ENCODE data around the gene PIEZO2. TPM values are rescaled to one million over a fixed set of nuclear protein-coding genes. Genes with fewer than 3 reads are reported as not detected.

Gene PIEZO2
- polyA plus RNA-seq, 4 donors: 16.8 to 23.5 (median 17.9) TPM

DNA sequence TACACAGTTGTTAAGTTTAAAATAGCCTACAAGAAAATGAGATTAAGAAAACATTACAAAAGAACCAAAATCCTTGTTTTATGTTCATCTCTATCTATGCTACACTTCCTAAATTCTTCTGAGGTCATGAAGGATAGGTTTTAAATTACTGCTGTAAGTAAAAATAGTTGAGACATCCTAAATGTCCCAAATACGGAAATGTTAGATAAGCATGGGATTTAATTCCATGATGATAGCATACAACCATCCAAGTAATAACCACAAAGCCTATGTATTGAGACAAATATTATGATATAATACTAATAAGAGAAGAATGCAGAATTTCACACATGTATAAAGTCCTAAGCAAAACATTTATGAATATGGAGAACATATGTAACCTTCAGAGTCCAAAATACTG lies 34.1 kb downstream of the PIEZO2 start:
- DNase-seq (ENCODE audit: low read depth in 4 of 4, low spot score in 3 of 4): no peak

DNA sequence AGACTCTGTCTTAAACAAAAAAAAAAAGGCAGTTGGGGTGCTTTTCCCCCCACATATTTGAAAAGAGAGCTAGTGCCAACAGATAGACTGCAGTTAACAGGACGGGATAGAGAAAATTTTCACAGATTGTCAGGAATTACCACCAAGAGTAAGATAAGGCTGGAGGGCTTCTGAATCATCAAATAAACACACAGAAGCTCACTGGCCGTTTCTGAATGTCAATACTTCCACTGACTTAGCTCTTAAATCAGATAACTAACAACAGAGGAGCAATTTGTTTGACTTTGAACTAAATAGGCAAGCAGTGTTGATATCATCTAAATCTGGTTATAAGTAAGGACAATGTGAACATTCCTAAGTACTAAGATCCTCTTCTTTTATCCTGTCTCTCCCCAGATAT lies 34.7 kb downstream of the PIEZO2 start:
- no peak for DNase-seq (ENCODE audit: low read depth in 4 of 4, low spot score in 3 of 4)

DNA sequence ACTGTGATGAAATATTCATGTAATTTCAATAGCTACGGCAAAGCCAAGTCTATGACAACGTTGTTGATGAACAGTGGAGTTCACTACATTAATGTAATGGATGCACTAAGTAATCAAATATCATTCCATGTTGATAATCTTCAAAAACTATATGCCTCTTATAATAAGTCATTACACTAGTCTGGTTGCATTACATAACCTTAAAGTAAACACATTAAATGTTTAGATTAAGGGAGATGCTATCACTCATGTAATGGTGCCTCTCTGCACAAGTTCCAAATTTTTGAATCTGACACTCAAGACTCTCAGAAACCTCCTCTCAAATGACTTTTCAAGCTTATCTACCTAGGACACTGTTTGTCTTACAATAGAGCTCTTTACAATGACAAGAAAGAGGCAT lies 35.4 kb downstream of the PIEZO2 start:
- no peak for DNase-seq (ENCODE audit: low read depth in 4 of 4, low spot score in 3 of 4)

DNA sequence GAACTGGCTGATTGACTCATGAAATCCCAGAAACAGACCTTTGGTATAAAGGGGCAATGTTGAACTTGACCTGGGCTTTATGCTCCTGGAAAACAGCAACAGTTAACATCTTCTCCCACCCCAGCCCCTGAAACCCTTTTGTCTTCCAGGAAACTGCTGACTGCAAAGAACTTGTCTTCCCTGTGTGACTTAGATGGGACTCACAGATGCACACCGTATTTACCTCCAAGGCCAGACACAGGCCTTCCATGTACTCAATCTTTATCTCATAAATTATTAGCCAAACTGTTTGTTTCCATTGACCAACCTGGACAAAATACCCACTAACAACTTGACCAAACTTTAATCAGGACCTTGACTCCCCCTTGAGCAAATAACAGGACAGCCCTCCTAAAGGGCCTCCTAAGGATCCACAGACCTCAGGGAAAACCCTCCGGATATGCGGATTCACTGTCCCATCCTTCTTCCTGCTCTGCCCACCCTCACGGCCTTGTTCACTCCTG lies 36.3 kb downstream of the PIEZO2 start:
- DNase-seq (ENCODE audit: low read depth in 4 of 4, low spot score in 3 of 4): no peak

DNA sequence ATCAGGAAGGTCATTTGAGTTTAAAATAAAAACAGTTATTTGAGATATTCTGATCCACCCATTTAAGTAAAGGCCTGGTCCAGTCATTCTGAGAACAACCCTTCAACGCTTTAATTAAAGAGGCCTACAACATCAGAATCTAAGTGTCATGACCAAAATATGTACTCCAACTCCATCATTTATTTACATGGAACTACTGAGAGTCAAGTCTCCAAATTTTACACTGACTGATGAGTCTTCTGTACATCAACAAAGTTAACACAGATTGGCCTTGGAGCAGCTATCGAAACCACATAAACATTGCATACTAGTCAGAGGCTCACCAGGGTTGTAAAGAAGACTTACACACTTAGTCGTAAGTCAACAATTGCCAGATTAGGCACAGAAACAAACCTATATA lies 37.1 kb downstream of the PIEZO2 start:
- DNase-seq (ENCODE audit: low read depth in 4 of 4, low spot score in 3 of 4): no peak

DNA sequence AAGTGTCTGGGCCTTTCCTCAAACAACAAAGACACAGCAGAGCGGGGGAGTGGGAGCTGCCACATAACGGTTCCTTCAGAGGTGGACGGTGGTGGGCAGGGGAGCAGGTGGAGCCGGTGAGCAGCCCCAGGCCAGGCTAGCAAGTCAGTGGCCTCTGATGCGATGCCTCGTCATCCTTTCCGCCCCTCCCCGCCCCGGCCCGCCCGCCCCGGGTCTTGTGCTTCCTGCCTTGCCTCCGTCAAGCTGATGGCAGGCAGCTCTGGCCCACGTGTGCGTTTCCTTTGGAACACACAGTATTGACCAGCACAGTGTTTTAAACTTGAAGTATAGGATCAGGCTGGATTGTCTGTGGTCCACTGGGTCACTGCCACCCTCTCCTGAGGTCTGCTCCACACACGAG lies 38.9 kb downstream of the PIEZO2 start:
- DNase-seq (ENCODE audit: low read depth in 4 of 4, low spot score in 3 of 4): no peak

DNA sequence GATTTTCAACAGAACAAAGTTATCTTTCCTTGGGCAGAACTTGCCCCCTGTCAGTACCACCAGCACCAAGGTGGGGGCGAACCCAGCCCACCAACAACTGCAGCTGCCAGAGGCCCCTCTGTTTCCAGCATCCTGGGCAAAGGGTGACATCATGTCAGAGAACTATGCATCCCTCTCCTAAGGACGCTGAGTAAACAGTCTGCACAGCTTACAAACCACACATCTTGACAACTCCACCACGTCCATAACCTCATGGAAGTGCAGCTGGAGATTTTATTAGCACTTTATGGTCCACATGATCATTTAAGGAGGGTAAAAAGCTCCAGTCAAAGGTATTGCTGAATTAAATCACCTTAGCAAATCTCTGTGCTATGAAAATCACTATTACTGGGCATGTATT lies 40.4 kb downstream of the PIEZO2 start:
- DNase-seq (ENCODE audit: low read depth in 4 of 4, low spot score in 3 of 4): no peak

DNA sequence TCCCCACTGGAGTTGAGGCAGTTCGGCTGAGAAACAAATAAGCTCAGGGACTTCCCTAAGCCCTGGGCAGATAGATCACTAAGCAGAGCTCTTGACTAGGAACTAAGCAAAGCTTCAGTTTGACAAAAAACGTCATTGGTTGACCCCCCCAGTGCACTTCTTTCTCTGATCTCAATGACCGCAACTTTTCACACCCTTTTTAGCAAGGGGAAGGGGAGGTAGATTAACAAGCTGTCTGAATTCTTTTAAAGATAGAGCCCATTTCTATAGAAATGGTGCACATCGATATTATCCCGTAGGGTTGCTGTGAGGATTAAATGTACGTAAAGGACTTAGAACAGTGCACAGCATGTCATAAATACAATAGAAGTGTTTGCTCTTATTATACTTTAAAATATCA lies 42.5 kb downstream of the PIEZO2 start:
- no peak for DNase-seq (ENCODE audit: low read depth in 4 of 4, low spot score in 3 of 4)

DNA sequence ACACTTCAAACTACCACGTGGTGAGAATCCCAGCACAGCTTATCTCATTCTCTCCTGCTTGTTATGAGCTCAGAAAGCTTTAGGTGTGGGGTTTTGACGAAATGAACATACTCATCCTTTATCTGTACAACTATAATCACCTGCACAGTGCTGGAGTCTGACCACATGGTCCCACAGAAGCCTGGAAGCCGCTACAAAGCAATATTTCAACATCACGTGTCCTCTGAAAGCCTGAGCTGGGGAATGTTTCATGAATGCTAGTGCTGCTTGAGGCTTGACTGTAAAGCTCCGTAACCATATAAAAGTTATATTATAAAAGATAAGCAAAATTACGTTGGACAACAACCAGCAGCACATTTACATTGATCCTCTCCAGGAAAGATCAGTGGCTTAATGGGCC lies 43.9 kb downstream of the PIEZO2 start:
- no peak for DNase-seq (ENCODE audit: low read depth in 4 of 4, low spot score in 3 of 4)

DNA sequence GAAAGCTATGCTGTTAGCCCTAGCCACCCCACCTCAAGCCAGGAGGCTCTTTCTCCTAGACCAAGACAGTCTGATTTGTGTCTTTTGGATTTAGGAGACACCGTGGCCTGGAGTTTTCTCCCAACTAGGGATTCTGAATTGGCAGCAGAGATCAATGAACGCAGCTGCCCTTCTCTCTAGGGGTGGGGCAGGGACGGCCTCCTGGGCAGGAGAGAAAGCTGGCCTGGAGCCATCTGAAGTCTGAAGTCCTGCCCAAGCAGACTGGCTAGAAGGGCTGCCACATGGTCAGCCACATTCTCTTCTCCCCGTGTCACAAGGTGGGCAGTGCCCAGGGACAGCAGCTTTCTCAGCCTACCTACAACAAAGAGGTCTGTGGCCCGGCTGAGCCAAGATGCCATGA lies 45.1 kb downstream of the PIEZO2 start:
- DNase-seq (ENCODE audit: low read depth in 4 of 4, low spot score in 3 of 4): no peak

DNA sequence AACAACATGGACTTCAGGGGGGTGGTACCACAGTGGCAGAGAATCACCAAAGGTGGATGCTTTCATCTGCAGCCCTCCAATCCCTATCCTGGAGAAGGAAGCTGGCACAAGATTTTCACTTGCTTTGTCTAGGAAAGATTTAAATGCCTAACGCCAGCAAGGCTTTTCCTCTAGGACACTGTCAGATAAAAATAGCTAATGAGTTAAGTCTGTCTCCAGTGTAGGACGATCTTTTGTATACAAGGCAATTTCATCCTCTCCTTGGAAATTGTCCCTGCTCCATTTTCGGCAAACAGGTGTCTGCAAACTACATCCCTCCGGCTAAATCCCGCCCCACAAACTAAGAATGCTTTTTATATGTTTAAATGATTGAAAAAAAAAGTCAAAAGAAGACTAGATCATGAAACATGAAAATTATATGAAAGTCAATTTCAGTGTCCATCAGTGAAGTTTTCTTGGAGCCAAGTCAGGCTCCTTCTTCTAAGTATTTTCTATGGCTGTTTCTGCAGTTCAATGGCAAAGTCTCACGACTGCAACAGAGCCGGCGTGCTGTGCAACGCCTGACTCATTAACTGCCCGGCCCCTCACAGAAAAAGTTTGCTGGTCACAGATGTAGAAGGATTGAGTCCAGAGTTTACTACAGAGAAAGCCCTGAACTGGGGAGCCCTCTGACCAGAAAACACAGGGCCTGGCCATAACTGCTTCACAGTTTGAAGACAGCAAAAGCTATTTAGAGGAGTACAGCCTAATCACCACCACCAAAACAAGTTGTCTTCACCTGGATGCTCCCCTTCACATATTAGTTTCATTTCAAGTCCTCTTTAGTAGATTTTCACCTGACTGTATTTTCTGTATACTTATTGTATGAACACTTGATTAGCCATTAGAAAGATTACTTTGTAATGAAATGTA lies 52.3 kb downstream of the PIEZO2 start:
- no peak for DNase-seq (ENCODE audit: low read depth in 4 of 4, low spot score in 3 of 4)

DNA sequence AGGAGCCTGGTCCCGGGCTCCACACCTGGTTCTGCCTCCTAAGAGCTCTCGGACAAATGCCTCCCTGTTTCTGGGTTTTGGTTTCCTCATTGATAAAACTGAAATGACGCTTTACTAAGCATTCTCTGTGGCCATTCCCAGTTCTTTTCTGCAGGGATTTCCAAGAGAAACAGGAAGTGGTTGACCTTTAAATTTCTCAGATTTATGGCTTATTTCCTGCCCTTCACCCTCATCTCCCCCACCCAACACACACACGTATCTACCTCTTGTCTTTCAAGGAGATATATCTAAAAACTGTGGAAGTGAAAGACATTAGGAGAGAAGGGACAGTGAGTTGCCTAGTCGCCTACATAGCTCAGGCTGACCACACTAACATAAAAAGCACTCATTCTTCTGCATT lies 53.0 kb downstream of the PIEZO2 start:
- peak in 1 of 4 donors; percentile 8 for DNase-seq (ENCODE audit: low read depth in 4 of 4, low spot score in 3 of 4)

DNA sequence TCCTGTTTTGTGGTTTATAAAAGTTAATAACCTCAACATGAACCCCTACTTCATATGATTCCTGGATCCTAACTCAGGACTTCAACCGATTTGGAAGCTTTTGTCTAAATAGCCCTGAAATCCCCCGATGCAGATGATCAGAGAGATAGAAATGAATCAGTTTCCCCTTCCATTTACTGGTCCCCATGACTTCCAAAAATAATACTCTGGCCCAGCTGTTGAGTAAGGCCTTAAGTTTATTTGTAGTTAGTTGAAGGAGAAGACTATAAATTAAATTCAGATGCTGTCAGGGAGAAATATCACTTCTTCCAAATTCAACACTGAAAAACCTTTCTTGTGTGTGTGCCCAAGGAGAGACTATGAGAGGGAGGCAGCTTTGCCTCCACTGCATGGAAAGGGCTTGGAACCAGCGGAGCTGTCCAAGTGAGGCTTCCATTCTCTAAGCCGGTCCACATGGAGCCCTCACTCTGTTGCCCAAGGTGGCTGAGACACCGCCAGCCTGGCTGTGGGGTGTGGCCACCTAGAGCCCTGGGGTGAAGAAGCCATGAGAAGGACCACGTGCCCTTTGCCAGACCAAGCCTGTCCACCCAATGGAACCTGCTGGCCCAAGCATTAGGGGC lies 53.6 kb downstream of the PIEZO2 start:
- DNase-seq (ENCODE audit: low read depth in 4 of 4, low spot score in 3 of 4): no peak

DNA sequence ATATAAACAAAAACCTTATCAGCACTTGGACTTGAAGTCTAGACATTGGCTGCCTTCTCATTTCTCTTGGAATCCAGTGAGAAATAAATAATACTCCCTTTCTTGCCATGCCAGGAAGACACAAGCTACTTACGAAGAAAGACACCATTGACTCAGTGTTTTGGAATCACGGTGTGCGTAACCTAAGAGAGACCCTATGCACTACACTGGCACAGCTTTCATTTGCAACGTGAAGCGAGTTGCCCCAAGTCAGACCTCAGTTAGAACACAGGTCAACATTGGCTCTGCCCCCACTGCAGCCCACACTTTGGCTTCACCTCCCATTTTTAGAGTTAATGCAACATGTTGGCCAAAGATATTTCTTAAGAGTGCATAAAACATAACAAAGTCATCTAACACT lies 54.2 kb downstream of the PIEZO2 start:
- no peak for DNase-seq (ENCODE audit: low read depth in 4 of 4, low spot score in 3 of 4)

DNA sequence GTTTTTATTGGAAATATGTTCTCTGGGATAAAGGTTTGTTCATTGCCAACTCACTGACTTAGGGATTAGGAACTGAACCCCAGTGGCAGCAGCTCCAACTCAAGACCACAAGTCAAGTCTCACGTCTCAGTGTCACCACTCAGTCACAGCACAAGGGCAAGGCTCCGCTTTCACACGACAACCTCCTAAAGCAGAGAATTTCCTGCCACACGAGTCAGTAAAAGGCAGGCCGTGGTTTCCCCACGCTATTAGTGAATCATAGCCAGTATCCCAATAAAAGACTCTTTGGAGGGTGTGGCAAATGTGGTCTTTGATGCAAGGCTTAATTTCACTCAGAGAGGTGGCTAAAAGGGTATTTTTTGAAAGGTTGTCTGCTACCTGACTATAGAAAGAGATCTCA lies 57.6 kb downstream of the PIEZO2 start:
- DNase-seq (ENCODE audit: low read depth in 4 of 4, low spot score in 3 of 4): no peak

DNA sequence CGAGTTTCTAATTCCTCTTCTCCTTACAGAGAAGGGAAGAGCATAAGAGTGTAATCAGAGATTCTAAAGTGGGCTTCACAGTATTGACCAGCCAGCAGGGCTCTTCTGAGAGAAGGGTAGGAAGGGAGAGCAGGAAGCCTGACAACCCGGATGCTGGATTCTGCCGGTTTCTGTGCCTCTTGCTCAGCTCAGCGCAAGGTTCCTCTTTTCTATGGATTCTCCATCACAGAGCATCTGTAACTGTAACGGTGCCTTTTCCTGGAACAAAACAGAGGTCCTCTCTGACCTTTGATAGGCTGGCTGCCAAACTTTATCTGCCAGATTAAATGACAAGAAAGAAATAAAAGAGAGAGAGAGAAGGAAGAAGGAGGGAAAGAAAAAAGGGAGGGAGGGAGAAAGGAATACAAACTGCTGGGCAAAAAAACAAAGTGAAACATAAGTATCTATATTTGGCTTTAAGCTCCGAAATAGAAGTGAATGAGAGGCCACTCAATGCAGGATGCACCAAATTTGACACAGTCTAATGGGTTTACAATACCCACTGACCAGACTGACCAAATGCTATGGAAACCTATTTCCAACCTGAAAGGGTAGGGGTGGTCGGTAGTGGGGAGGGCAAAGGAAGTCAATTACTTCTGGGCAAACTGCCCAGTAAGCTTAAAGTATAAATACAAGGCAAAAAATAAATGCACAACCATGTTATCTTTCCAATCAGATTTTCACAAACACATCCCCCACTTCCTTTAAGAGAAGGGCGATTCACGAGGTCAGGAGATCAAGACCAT lies 59.2 kb downstream of the PIEZO2 start:
- no peak for DNase-seq (ENCODE audit: low read depth in 4 of 4, low spot score in 3 of 4)

DNA sequence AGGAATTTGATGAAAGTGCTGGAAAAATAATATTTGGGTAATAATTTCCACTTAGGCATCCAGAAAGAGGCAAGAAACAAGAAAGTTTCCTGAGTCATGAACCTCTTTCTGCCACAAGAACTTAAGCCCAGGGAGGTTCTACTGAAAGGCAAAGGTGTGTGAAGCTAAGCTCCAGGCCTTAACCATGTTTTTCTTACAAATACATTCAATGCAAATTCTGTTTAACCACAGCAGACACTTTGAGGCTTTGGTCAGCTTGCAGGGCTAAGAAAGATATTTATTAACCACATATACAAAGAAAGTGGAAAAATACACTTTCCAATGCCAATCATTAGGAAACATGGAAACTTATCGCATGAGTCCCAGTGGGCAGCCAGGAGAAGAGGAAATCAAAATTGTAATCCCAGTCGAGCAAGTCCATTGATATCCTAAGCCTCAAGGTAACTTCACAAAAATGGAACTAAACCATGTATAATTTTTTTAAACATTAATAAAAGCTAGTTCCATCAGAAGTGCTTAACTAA lies 68.3 kb downstream of the PIEZO2 start:
- no peak for DNase-seq (ENCODE audit: low read depth in 4 of 4, low spot score in 3 of 4)

DNA sequence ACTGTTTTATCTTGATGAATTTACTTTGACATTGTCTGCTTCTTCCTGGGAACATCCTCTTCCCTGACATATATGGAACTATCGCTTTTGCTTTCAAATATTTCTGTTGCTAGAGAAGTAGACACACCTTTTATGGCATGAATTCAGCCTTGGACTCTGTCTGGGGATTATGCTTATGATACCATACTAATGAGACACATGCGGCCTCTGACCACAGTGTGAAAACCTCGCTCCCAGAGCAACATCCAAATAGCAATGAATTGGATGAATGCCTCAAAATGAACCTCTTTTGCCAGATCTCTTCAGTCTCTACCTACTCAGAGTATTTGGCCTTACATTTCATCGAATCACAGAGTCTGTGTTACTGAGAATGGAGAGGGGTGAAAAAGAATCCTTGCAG lies 70.9 kb downstream of the PIEZO2 start:
- no peak for DNase-seq (ENCODE audit: low read depth in 4 of 4, low spot score in 3 of 4)

DNA sequence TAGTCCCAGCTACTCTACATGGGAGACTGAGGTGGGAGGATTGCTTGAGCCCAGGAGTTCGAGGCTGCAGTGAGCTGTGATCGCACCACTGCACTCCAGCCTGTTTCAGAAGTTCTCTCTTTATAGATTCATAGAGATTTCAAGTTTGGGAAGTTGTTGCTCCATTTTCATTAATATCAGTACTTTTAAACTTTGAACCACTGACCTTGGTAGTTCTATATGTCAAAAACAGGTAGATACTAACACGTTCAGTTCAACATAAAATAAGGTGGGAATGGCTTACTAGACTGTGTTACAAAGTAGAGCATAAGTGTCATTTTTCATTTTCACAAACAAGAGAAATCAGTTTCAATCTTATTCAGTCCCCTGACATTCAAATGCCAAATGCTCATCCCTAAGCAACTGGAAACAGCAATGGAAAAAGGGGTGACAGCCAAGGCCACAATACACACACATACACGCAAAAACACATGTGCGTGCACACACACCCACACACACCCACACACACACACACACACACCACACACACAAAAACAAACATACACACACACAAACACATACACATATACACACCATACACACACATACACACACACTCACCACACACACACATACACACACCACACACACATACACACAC lies 71.7 kb downstream of the PIEZO2 start:
- DNase-seq (ENCODE audit: low read depth in 4 of 4, low spot score in 3 of 4): no peak

DNA sequence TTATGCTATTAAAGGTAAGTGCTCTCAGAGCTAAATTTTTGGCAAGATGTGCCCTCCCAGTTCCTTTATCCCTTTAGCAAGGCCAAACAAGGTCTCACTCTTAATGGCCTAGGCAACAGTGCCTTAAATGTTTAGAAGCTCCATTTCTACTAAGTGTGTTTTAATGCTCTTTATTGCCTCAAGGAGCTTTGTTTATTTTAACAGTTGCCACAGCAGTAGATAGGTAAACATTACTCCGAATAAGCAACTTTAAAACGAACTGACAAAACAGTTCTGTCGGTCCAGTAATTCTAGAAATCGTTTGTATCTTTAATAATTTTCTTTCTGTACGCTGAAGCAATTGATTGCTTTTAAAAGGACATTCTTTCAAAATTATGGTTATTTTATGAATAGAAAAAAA lies 74.5 kb downstream of the PIEZO2 start:
- DNase-seq (ENCODE audit: low read depth in 4 of 4, low spot score in 3 of 4): no peak

DNA sequence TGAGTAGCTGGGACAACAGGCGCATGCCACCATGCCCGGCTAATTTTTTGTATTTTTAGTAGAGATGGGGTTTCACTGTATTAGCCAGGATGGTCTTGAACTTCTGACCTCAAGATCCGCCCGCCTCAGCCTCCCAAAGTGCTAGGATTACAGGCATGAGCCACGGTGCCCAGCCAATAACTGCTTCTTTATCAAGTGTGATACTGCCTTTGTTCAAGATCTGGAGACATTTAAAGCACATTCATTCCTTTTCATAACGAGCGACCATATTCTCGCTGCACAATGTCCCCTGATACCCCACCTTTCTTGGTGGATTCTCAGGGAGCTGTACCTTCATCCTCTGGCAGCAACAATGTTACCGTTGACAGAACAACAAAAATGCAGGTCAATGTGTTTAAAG lies 75.4 kb downstream of the PIEZO2 start:
- no peak for DNase-seq (ENCODE audit: low read depth in 4 of 4, low spot score in 3 of 4)
